ENCODE results near the gene SUSD4.

DNA sequence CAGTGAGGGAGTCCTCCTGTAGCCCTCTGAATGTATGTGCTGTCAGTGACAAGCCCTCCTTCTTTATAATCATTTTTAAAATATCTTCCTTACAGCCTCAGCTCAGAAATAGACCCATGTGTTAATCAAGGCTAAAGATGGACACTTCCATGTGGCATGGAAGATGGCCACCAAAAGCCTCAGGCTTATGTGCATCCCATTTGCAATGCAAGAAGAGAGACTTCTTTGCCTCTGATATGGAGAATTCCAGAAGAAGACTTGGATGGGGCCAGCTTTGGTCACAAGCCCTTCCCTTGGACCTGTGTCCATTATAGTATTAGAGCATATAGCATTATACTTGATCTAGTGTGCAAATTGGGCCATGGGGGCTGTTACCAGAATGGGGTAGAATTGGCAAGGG, 47.7 kb upstream of the SUSD4 start:
- TF ChIP-seq CTCF (IDR thresholded peaks at IDR 0.05) = no peak
- TF ChIP-seq POLR2A (IDR thresholded peaks at IDR 0.05; ENCODE audit: low read depth) = no peak
